Cardiac muscle cell (in vitro differentiated cells and primary cell): ENCODE results near the gene MED12L. TPM values are rescaled to one million over a fixed set of nuclear protein-coding genes. Genes with fewer than 3 reads are reported as not detected.

Source experiments
- DNase-seq, 2 donors: peaks; one replicate each; pipeline versions ENCODE4 v3.0.0 to v3.0.0-alpha.2; 2010 to 2017; ENCODE audit warnings: low read depth in 1 of 2, low spot score in 1 of 2
- H3K27ac ChIP-seq: fragments of 200-600 bp; sonication (generic); 2 replicates; pipeline ENCODE4 v1.5.1; 2016
- H3K27me3 ChIP-seq: fragments of 200-600 bp; sonication (generic); 2 replicates; pipeline ENCODE4 v1.6.0; 2016; ENCODE audit warnings: control low read depth
- H3K36me3 ChIP-seq: fragments of 200-600 bp; sonication (generic); 2 replicates; pipeline ENCODE4 v1.5.1; 2016; ENCODE audit warnings: control low read depth
- H3K4me1 ChIP-seq: fragments of 200-600 bp; sonication (generic); 2 replicates; pipeline ENCODE4 v1.8.1; 2017; ENCODE audit warnings: low read depth, mild to moderate bottlenecking, mixed run types
- H3K4me3 ChIP-seq: fragments of 200-600 bp; sonication (generic); 2 replicates; pipeline ENCODE4 v1.5.1; 2016; ENCODE audit warnings: mild to moderate bottlenecking
- H3K9me3 ChIP-seq: fragments of 200-600 bp; sonication (generic); 2 replicates; pipeline ENCODE4 v1.5.1; 2017; ENCODE audit warnings: low read depth, mild to moderate bottlenecking, control low read depth
- CTCF ChIP-seq: IDR thresholded peaks from 2 replicates; pipeline ENCODE4 v1.5.1; 2012; ENCODE audit warnings: low read depth, mild to moderate bottlenecking, low read length
- polyA plus RNA-seq: library from polyadenylated mRNA; unstranded; fragments of >200 nt; fragmentation: Nextera tagmentation; extraction: Ambion mirVana; gene quantifications from 2 replicates; pipeline ENCODE4 v1.2.1, GENCODE V29; 2016
- total RNA-seq: library from RNA; depleted of rRNA; stranded (reverse); fragments of >200 nt; gene quantifications from 2 replicates; pipeline ENCODE4 v1.2.3, GENCODE V29; 2016

Gene MED12L
- total and polyA plus RNA-seq, 2 experiments from 2014 or later, result 1.9 to 6.9 TPM

- Histone ChIP-seq H3K4me3 (no peak overlapping the region), H3K4me1 (no peaks in the 10 kb centered on the region), H3K36me3 (no peaks in the 10 kb centered on the region), H3K27me3 (no peaks in the 10 kb centered on the region), H3K9me3 (no peaks in the 10 kb centered on the region), H3K27ac (no peak overlapping the region)
- no peak for DNase-seq
- TF ChIP-seq CTCF, result no peak
Measured at GRCh38 chr3:151296226-151296625, 210.8 kb downstream of the MED12L start.

GRCh38 chr3:151297429-151297828 is 212.0 kb downstream of the MED12L start:
- H3K27me3 ChIP-seq, result no peaks in the 10 kb centered on the region
- no peaks in the 10 kb centered on the region for H3K36me3 ChIP-seq
- H3K4me3 ChIP-seq, result no peak overlapping the region
- no peak overlapping the region for H3K27ac ChIP-seq
- TF ChIP-seq CTCF, result no peak
- H3K4me1 ChIP-seq, result no peaks in the 10 kb centered on the region
- no peak for DNase-seq
- H3K9me3 ChIP-seq, result no peaks in the 10 kb centered on the region

GRCh38 chr3:151299006-151299405 is 213.5 kb downstream of the MED12L start:
- DNase-seq, result no peak
- Histone ChIP-seq H3K4me3 (no peak overlapping the region), H3K27me3 (no peaks in the 10 kb centered on the region), H3K4me1 (no peaks in the 10 kb centered on the region), H3K36me3 (no peaks in the 10 kb centered on the region), H3K9me3 (no peaks in the 10 kb centered on the region), H3K27ac (no peak overlapping the region)
- TF ChIP-seq CTCF, result no peak

- H3K4me1 ChIP-seq, result no peaks in the 10 kb centered on the region
- TF ChIP-seq CTCF, result no peak
- H3K9me3 ChIP-seq, result no peaks in the 10 kb centered on the region
- H3K27ac ChIP-seq, result no peak overlapping the region
- DNase-seq, result no peak
- H3K4me3 ChIP-seq, result no peak overlapping the region
- no peaks in the 10 kb centered on the region for H3K27me3 ChIP-seq
- H3K36me3 ChIP-seq, result no peaks in the 10 kb centered on the region
Measured at GRCh38 chr3:151300539-151300938, 215.1 kb downstream of the MED12L start.

GRCh38 chr3:151301787-151302186 is 216.3 kb downstream of the MED12L start:
- Histone ChIP-seq H3K4me1 (no peaks in the 10 kb centered on the region), H3K9me3 (no peaks in the 10 kb centered on the region), H3K36me3 (no peaks in the 10 kb centered on the region), H3K27ac (no peak overlapping the region), H3K27me3 (no peaks in the 10 kb centered on the region), H3K4me3 (no peak overlapping the region)
- no peak for TF ChIP-seq CTCF
- DNase-seq, result peak in 1 of 2 donors; percentile 62

- no peak for TF ChIP-seq CTCF
- no peaks in the 10 kb centered on the region for H3K4me1 ChIP-seq
- H3K27ac ChIP-seq, result no peak overlapping the region
- H3K27me3 ChIP-seq, result no peaks in the 10 kb centered on the region
- H3K9me3 ChIP-seq, result no peaks in the 10 kb centered on the region
- no peak overlapping the region for H3K4me3 ChIP-seq
- DNase-seq, result no peak
- H3K36me3 ChIP-seq, result no peaks in the 10 kb centered on the region
Measured at GRCh38 chr3:151303751-151304150, 218.3 kb downstream of the MED12L start.
